C4-2B (cell line): ENCODE results near the gene PHACTR1.

Experiments used
- CTCF ChIP-seq: fragments of 450-650 bp; conservative IDR thresholded peaks from 2 replicates; pipeline ENCODE4 v1.5.1; 2017; ENCODE audit warnings: mild to moderate bottlenecking
- ZFX ChIP-seq: fragments of 450-650 bp; IDR thresholded peaks from 2 replicates; pipeline ENCODE4 v1.6.1; 2017

DNA sequence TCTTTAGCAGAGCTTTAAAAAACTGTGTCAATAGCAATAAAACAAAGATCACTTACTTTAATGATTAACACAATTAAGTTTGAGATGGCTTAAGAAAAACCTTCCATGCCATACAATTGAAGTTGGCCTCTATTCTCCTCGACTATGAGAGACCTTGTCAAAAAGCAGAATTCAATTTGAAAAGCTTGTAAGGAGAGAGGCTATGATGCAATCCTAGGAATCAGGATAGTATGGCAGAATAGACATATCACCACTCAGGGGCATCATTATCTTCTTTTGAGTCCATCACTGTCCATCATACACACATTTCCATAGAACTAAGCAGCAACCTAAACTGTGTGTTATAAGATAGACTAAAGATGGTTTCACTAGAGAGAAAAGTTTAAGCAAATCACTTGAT lies 594.6 kb downstream of the PHACTR1 start:
- no peak for TF ChIP-seq CTCF
- no peak for TF ChIP-seq ZFX
